T-helper 2 cell treated with Interferon-gamma antibody and Interleukin-4, amounts not matched to agents 100 ng/mL and 5 ng/mL, for 36 hours (primary cell): Measurements from ENCODE around the gene RBP4. TPM values are rescaled to one million over a fixed set of nuclear protein-coding genes. Genes with fewer than 3 reads are reported as not detected.

Source experiments
- intact Hi-C: fragments of 100-400 bp; cut with micrococcal nuclease; formaldehyde crosslinking; loops from one replicate; pipeline ENCODE4 v1.15.1; 2023
- total RNA-seq: library from RNA; stranded (reverse); gene quantifications from 2 replicates; pipeline ENCODE4 v1.2.3, GENCODE V29; 2022

Gene RBP4
- not detected in 2 replicates for total RNA-seq

DNA sequence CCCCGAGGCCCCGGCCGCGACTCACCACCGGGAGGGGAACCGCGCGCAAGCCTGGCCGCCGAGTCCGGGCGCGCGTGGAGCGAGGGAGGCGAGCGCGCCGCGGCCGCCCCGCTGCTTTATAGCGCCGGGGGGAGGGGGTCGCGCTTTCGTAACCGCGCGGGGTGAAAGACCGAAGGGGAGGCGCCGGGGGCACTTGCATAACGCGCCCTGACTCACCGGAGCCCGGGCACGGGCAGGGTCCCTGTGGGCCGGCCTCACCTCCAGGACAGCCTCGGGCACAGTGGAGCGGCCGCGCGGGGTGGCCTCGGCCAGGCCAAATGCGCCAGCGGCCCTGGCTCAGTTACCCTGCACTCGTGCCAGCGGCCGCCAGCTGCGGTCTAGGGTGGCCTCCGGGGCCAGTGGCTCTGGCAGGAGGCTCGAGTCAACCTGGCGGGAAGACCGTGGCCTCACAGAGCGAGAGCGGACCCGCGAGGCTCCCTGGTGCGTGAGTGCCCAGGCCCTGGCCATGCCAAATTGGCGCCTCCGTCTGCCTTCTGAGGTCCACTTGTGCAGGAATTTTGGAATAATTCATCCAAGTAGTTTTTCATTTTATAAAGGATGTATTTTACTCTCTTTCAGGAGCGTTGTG lies at the start of gene RBP4:
TSS of gene RBP4 (minus strand) at position 90 of the 628 bp plus-strand sequence. CDS start 207 bp downstream, outside the sequence.
- intact Hi-C loops = no loop called here

DNA sequence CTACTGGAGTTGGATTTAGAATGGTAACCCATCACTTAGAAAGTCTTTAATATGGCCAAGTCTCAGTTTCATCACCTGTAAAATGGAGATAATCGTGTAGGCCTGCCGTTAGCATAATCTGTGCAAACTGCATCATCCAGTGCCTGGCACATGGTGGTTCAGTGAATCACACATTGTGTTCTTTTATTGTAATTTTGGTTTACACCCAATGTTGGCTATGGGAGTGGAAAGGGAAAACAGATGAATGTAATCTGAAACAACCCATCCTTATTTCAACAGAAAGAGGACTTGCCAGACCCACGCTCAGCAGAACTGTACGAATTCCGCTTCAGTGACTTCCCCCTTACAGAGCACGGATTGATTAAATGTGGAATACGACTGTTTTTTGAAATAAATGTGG lies 38.8 kb upstream of the RBP4 start:
- intact Hi-C loops = no loop called here

DNA sequence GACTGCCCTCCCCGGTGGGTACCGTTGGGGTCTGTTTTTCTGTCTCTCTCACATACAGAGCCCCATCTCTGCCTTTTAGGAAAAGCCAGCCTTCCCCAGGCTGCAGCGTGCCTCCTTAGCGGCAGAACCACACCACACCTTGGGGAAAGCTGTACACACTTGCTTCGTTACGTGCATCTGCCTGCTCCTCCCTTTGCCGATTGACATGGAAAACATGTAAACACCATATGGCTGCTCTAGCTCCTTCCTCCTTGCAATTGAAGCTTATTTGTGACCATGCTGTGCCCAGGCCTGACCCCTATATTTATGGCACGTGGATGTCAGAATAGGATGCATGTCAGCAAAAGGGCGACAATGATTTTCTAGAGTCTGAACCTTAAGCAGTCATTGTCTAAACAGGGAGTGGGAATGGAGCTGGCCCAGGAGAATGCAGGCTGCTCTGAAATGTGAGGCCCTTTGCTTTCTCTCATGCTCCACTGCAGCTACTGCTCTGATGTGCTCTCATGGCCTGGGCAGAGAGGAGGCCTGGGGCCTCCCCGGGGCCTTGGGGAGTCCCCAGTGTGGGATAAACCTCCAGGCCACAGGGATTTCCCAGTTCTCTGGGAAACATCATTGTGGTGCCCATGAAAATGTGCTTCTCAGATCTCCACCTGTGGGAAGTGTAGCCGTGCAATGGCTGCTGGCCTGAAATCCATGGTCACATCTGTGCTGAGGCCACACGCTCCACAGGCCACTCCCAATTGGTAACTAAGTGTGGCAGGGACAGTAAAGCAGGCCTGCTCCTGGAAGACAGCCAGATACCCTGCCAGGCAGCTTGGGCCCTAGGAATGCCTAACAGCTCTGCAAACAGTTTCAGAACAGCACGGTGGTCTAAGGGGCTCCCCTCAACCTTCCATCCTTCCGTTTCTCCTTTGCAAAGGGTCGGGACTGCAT lies 29.9 kb upstream of the RBP4 start:
- intact Hi-C loops = no loop called here

DNA sequence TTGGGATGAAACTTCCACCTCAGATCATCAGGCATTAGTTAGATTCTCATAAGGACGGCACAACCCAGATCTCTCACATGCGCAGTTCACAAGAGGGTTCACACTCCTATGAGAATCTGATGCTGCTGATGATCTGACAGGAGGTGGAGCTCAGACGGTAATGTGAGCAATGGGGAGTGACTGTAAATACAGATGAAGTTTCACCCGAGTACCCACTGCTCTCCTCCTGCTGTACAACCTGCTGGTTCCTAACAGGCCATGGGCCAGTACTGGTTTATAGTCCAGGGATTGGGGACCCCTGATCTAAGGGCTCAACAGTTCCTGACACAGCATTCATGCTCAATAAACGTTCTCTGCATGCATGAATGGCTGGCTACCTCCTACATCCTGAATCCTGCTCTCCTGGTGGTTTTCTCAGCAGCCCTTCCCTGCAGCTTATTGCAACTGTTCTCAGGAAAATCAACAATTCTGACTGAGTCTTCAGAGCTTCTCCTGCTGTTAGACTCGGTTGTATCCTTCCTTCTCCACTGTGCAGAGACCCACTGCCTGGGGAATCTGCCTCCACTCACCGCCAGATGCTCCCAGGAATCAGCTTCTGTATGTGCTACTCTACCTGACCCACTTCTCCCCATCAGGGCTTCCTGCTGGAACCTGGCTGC lies 28.7 kb upstream of the RBP4 start:
- intact Hi-C loops = no loop called here

- intact Hi-C loops = no loop called here
Observed at GRCh38 chr10:93628858-93629257, 27.8 kb upstream of the RBP4 start.

- intact Hi-C loops = no loop called here
Observed at GRCh38 chr10:93622942-93623341, 21.9 kb upstream of the RBP4 start.

GRCh38 chr10:93620925-93621324 lies 19.9 kb upstream of the RBP4 start:
- intact Hi-C loops = no loop called here

DNA sequence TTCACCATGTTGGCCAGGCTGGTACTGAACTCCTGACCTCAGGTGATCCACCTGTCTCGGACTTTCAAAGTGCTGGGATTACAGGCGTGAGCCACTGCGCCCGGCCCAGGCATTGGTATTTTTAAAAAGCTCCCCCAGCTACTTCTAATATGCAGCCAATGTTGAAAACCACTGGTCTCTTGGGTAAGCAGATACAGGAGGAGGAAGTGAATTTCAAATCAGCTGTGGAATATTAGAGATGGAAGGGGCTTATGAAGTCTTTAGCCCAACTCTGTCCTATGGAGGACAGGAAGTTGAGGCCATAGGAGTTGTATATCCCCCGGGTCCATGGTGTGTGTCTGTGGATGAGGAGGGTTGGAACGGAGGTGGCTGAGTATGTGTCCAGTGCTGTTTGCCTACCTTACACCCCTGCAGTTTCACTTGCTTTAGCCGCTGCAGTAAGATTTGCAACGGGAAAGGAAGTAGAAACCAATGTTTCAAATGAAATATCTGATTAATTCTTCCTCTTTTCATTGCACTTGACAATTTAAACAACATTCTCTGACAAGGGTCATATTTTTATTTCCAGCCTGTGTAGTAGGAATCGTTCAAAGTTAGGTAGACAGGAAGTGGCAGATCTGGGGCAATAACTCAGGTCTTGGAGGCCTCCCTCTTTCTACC lies 14.7 kb upstream of the RBP4 start:
- intact Hi-C loops = no loop called here

DNA sequence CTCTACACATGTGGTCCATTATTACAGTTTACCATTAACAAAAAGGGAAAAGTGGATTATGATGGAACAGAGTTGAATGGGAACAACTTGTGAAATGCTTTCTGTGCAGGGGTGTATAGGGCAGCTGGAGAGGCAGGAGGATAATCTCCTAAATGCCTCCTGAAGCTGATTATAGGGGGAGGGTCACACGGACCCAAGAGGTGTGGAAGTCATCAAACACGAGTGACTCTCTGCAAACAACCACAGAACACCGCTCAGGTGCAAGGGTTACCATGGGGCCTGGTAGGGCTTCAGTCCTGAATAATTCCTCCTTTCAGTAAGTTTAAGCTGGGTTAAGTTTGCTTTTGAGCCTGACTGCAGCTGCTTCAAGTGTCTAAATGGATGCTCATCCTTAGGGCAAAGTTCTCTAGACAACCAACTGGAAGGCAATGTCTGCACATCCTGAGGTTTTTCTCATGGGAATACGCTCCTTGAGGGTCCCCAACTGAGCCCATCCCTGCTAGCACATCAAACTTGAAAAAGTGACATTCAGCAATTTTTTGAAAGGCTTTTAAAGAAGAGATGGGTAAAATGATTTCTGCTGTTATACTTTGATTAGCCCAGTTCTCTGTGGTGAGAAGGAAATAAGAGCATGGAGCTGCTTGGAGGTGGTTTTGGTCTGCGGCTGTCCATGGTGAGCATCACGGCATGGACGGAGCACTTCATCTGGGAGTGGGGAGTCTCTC lies 13.2 kb upstream of the RBP4 start:
- intact Hi-C loops = no loop called here

GRCh38 chr10:93613126-93613525 lies 12.1 kb upstream of the RBP4 start:
- intact Hi-C loops = no loop called here

DNA sequence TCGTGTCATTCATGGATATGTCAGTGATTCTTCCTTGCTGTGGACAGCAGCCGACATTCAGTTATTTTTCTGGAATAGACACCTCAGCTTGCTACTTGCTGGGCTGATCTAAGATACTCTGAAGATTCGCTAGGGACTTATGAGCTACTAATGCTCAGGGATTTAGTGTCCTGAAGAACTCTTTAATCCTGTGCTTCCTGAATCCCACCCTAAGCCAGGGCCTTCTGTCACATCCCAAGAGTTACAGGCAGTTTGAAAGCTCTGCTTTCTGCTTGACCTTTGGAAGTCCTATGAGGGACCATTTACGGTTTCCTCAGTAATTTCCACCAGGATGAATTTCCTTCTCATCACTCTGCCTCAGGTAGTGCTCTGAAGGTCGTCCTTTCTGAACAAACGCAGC lies 11.3 kb upstream of the RBP4 start, which contains the start of gene PDE6C:
TSS of gene PDE6C (plus strand) at position 227 of the 400 bp plus-strand sequence. CDS start 189 bp downstream, outside the sequence.
- intact Hi-C loops = no loop called here

DNA sequence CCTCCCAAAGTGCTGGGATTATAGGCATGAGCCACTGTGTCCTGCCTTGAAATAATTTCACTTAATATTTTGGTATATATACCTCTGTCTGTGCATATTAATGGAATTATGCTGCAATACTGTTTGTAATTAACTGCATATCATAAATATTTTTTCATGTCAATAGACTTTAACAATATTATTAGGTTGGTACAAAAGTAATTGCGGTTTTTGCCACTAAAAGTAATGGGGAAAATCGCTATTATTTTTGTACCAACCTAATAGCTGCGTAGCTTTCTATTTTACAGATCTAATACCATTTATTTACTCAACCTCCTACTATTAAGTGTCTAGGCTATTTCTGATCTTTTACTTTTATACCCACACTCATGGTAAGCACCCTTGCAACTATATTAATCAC lies 7.4 kb upstream of the RBP4 start:
- intact Hi-C loops = no loop called here

- intact Hi-C loops = no loop called here
Observed at GRCh38 chr10:93604146-93604545, 3.1 kb upstream of the RBP4 start.

GRCh38 chr10:93603023-93603422 lies 2.0 kb upstream of the RBP4 start:
- intact Hi-C loops = no loop called here

GRCh38 chr10:93601774-93602162 lies 733 bp upstream of the RBP4 start:
- intact Hi-C loops = no loop called here

GRCh38 chr10:93600446-93601145 lies 439 bp downstream of the RBP4 start:
- intact Hi-C loops = no loop called here

DNA sequence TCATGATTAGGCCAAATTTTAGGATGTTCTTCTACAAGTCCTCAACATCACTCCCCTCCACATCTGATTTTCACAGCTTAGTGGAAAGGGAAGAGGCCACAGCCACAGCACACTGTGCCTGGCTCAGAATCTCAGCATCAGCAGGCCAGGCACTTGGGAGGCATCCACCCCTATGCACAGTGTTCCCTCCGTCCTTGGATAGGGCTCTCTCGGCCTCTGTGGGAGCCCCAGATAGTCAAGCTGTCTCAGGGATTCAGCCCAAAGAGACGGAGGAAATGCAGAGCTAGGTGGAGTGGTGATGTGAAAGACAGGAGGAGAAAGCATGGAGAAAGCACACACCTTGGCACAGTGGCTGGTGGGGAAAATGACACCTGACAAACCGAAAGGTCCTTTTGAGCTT lies 1.3 kb downstream of the RBP4 start:
- intact Hi-C loops = no loop called here

- intact Hi-C loops = no loop called here
Observed at GRCh38 chr10:93599335-93599734, 1.7 kb downstream of the RBP4 start.

- intact Hi-C loops = no loop called here
Observed at GRCh38 chr10:93598157-93598556, 2.9 kb downstream of the RBP4 start.

GRCh38 chr10:93597075-93597599 lies 3.9 kb downstream of the RBP4 start:
- intact Hi-C loops = no loop called here
